HepG2 (cell line): ENCODE results near the gene PLXNA1. TPM values are rescaled to one million over a fixed set of nuclear protein-coding genes. Genes with fewer than 3 reads are reported as not detected.

Experiments
- EEA1 ChIP-seq: sonication (generic); formaldehyde crosslinking; IDR thresholded peaks from 2 replicates; pipeline ENCODE4 v1.5.1; 2020; ENCODE audit warnings: mild to moderate bottlenecking, missing genetic modification reagents, borderline replicate concordance
- ETV5 ChIP-seq: IDR thresholded peaks from 2 replicates; pipeline ENCODE4 v1.6.1; 2018; ENCODE audit warnings: missing biosample characterization, missing genetic modification reagents, inconsistent platforms, borderline replicate concordance
- PHB2 ChIP-seq: fragments of 450-650 bp; IDR thresholded peaks from 2 replicates; pipeline ENCODE4 v1.6.1; 2018; ENCODE audit not compliant: partially characterized antibody
- RFX1 ChIP-seq: fragments of 450-650 bp; IDR thresholded peaks from 2 replicates; pipeline ENCODE4 v1.6.1; 2017
- RFX3 ChIP-seq: IDR thresholded peaks from 2 replicates; pipeline ENCODE4 v1.6.1; 2016; ENCODE audit warnings: missing biosample characterization, missing genetic modification reagents
- ZNF317 ChIP-seq: sonication (generic); formaldehyde crosslinking; IDR thresholded peaks from 2 replicates; pipeline ENCODE4 v1.5.0; 2020; ENCODE audit warnings: mild to moderate bottlenecking, missing genetic modification reagents
- polyA plus RNA-seq, 8 experiments: library from polyadenylated mRNA; depleted of rRNA in 3 of 8; stranded (reverse) in 7 of 8; unstranded in 1 of 8; fragments of >200 nt; fragmentation: Illumina TruSeq in 4 of 8; extraction: Trizol in 4 of 8; gene quantifications; 2 replicates each; pipeline versions ENCODE4 v1.2.1 to v1.2.3, GENCODE V29; 2011 to 2016; ENCODE audit warnings: low read depth in 4 of 8, missing spikeins in 1 of 8, mixed read lengths in 1 of 8; ENCODE audit not compliant: insufficient read depth in 1 of 8
- total RNA-seq, 5 experiments: library from RNA; depleted of rRNA; stranded (reverse); fragments of >200 nt; fragmentation: Illumina TruSeq; extraction: Trizol; gene quantifications; 2 replicates each; pipeline ENCODE4 v1.2.3, GENCODE V29; 2016; ENCODE audit warnings: low read depth in 1 of 5
- TF ChIP-seq, protein P1 (sequence below): IDR thresholded peaks from 2 replicates; pipeline ENCODE4 v1.6.1; 2016; ENCODE audit warnings: missing biosample characterization, missing genetic modification reagents, low read depth
- TF ChIP-seq, protein P2 (sequence below): sonication (generic); formaldehyde crosslinking; IDR thresholded peaks from 2 replicates; pipeline ENCODE4 v1.9.0; 2021; ENCODE audit warnings: missing genetic modification reagents, mild to moderate bottlenecking, borderline replicate concordance
- TF ChIP-seq, protein P3 (sequence below): sonication (generic); formaldehyde crosslinking; IDR thresholded peaks from 2 replicates; pipeline ENCODE4 v1.4.0; 2020; ENCODE audit warnings: mild to moderate bottlenecking, missing genetic modification reagents

PLXNA1 gene
- total and polyA plus RNA-seq, 2 of the 13 experiments (the other 11 are each of a cell fraction or from before 2014, with no cell fraction given), result 16.6 to 18.2 TPM

DNA sequence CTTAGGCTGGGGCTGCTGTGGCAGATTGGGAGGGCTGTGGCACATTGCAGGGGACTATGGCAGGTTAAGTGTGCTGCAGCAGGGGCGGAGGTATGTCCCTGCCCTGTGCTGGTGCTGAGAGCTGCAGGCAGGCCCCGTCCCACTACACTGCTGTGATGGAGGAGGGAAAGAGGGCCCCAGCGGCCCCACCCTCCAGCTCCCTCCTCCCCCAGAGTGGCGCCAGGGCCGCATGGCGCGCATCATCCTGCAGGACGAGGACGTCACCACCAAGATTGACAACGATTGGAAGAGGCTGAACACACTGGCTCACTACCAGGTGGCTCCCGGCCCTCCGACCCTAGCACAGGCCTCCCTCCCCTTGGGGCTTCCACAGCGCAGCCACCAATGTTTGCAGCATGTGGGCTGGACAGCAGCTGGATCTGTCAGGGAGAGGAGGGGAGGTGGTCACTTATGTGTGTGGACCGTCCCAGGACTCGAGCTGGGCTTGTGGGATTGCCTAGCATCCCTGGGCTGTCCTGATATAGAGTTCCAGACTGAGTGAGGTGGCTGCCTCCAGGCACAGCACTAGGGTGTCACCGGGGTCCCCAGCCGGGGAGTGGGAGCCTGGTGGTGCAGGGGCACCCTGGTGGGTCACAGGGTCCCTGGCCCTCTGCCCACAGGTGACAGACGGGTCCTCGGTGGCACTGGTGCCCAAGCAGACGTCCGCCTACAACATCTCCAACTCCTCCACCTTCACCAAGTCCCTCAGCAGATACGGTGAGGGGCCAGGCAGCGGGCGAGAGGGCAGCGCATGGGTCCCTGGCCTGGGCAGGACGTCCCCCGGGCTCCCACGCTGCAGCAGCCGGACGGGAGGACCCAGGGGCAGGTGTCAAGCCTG is 46.1 kb downstream of the PLXNA1 start (continued):
- TF ChIP-seq, protein P1, sequence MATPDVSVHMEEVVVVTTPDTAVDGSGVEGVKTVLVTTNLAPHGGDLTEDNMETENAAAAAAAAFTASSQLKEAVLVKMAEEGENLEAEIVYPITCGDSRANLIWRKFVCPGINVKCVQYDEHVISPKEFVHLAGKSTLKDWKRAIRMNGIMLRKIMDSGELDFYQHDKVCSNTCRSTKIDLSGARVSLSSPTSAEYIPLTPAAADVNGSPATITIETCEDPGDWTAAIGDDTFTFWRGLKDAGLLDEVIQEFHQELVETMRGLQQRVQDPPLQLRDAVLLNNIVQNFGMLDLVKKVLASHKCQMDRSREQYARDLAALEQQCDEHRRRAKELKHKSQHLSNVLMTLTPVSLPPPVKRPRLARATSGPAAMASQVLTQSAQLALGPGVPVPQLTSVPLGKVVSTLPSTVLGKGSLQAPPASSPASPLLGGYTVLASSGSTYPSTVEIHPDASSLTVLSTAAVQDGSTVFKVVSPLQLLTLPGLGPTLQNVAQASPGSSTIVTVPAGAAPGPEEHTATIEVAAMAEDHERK (CRISPR knock-in tag), result no peak
- no peak for TF ChIP-seq EEA1
- TF ChIP-seq PHB2, result no peak
- no peak for TF ChIP-seq RFX3
- no peak for TF ChIP-seq ZNF317
- TF ChIP-seq, protein P2, sequence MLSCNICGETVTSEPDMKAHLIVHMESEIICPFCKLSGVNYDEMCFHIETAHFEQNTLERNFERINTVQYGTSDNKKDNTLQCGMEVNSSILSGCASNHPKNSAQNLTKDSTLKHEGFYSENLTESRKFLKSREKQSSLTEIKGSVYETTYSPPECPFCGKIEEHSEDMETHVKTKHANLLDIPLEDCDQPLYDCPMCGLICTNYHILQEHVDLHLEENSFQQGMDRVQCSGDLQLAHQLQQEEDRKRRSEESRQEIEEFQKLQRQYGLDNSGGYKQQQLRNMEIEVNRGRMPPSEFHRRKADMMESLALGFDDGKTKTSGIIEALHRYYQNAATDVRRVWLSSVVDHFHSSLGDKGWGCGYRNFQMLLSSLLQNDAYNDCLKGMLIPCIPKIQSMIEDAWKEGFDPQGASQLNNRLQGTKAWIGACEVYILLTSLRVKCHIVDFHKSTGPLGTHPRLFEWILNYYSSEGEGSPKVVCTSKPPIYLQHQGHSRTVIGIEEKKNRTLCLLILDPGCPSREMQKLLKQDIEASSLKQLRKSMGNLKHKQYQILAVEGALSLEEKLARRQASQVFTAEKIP (CRISPR knock-in tag), result no peak
- TF ChIP-seq, protein P3, sequence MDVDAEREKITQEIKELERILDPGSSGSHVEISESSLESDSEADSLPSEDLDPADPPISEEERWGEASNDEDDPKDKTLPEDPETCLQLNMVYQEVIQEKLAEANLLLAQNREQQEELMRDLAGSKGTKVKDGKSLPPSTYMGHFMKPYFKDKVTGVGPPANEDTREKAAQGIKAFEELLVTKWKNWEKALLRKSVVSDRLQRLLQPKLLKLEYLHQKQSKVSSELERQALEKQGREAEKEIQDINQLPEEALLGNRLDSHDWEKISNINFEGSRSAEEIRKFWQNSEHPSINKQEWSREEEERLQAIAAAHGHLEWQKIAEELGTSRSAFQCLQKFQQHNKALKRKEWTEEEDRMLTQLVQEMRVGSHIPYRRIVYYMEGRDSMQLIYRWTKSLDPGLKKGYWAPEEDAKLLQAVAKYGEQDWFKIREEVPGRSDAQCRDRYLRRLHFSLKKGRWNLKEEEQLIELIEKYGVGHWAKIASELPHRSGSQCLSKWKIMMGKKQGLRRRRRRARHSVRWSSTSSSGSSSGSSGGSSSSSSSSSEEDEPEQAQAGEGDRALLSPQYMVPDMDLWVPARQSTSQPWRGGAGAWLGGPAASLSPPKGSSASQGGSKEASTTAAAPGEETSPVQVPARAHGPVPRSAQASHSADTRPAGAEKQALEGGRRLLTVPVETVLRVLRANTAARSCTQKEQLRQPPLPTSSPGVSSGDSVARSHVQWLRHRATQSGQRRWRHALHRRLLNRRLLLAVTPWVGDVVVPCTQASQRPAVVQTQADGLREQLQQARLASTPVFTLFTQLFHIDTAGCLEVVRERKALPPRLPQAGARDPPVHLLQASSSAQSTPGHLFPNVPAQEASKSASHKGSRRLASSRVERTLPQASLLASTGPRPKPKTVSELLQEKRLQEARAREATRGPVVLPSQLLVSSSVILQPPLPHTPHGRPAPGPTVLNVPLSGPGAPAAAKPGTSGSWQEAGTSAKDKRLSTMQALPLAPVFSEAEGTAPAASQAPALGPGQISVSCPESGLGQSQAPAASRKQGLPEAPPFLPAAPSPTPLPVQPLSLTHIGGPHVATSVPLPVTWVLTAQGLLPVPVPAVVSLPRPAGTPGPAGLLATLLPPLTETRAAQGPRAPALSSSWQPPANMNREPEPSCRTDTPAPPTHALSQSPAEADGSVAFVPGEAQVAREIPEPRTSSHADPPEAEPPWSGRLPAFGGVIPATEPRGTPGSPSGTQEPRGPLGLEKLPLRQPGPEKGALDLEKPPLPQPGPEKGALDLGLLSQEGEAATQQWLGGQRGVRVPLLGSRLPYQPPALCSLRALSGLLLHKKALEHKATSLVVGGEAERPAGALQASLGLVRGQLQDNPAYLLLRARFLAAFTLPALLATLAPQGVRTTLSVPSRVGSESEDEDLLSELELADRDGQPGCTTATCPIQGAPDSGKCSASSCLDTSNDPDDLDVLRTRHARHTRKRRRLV (CRISPR knock-in tag), result no peak
- no peak for TF ChIP-seq RFX1
- no peak for TF ChIP-seq ETV5 (CRISPR knock-in tag)
